H1 (cell line): ENCODE results near the gene COA5. TPM values are rescaled to one million over a fixed set of nuclear protein-coding genes. Genes with fewer than 3 reads are reported as not detected.

Experiments used
- CTCF ChIA-PET: fragments of 300-600 bp; sonication (Branson Sonifier 250); formaldehyde crosslinking; loops from one replicate; lab custom pipeline; 2021; ENCODE audit not compliant: partially characterized antibody; lab: Charles Lee
- POLR2A ChIA-PET: fragments of 300-600 bp; sonication (Branson Sonifier 250); formaldehyde crosslinking; loops from one replicate; lab custom pipeline; 2021; ENCODE audit warnings: inconsistent platforms; ENCODE audit not compliant: partially characterized antibody; lab: Charles Lee
- DNase-seq, 2 experiments: peaks; one replicate each; pipeline versions ENCODE4 v3.0.0 to v3.0.0-alpha.2; 2010 to 2022; ENCODE audit warnings: low spot score in 2 of 2, low read depth in 1 of 2, mixed read lengths in 1 of 2
- FAIRE-seq: peaks from 2 replicates; lab custom pipeline; 2011; peaks lifted over from hg19 to GRCh38; lab: Jason Lieb, UNC
- H2AFZ ChIP-seq: 2 replicates; pipeline ENCODE4 v1.8.1; 2012; ENCODE audit warnings: low read length, inconsistent platforms
- H2AK5ac ChIP-seq: 2 replicates; pipeline ENCODE4 v1.6.1; 2013; ENCODE audit warnings: low read depth, low read length
- H2BK120ac ChIP-seq: replicated peaks from 2 replicates; pipeline ENCODE3; 2013; ENCODE audit warnings: low read depth, low read length, inconsistent platforms
- H2BK12ac ChIP-seq: 2 replicates; pipeline ENCODE4 v1.6.1; 2013; ENCODE audit warnings: low read depth, low read length
- H2BK15ac ChIP-seq: 2 replicates; pipeline ENCODE4 v1.6.1; 2013; ENCODE audit warnings: low read length
- H2BK20ac ChIP-seq: 2 replicates; pipeline ENCODE4 v1.6.1; 2013; ENCODE audit warnings: low read length
- H2BK5ac ChIP-seq: 2 replicates; pipeline ENCODE4 v1.6.1; 2013; ENCODE audit warnings: low read depth, low read length
- H3K14ac ChIP-seq: 2 replicates; pipeline ENCODE4 v1.6.1; 2013; ENCODE audit warnings: inconsistent platforms; ENCODE audit not compliant: insufficient read length
- H3K18ac ChIP-seq: 2 replicates; pipeline ENCODE4 v1.6.1; 2013; ENCODE audit warnings: low read length; ENCODE audit errors: extremely low read depth
- H3K23ac ChIP-seq: 2 replicates; pipeline ENCODE4 v1.6.1; 2013; ENCODE audit warnings: inconsistent platforms; ENCODE audit not compliant: insufficient read length
- H3K23me2 ChIP-seq: 2 replicates; pipeline ENCODE4 v1.6.1; 2013; ENCODE audit warnings: low read depth, low read length
- H3K27ac ChIP-seq: 2 replicates; pipeline ENCODE4 v1.6.1; 2011; ENCODE audit warnings: low read depth, low read length, inconsistent platforms
- H3K27me3 ChIP-seq, 4 experiments: replicated peaks in 1 of 4; 1 replicate in 1 of 4; 2 replicates in 3 of 4; pipeline versions ENCODE4 v1.6.1 to v1.8.1; 2011 to 2013; ENCODE audit warnings: low read length in 3 of 4, mild to moderate bottlenecking in 3 of 4, inconsistent platforms in 2 of 4, mixed read lengths in 2 of 4, moderate library complexity in 1 of 4; ENCODE audit not compliant: control insufficient read depth in 3 of 4, insufficient read depth in 3 of 4; ENCODE audit errors: extremely low read depth in 1 of 4
- H3K36me3 ChIP-seq, 4 experiments: 2 replicates each; pipeline versions ENCODE4 v1.6.1 to v1.8.1; 2011 to 2013; ENCODE audit warnings: mild to moderate bottlenecking in 4 of 4, low read length in 3 of 4, moderate library complexity in 2 of 4, control low read depth in 1 of 4, inconsistent platforms in 1 of 4; ENCODE audit not compliant: insufficient read depth in 4 of 4, control insufficient read depth in 2 of 4
- H3K4ac ChIP-seq: replicated peaks from 2 replicates; pipeline ENCODE3; 2013; ENCODE audit warnings: low read length, low read depth, mixed read lengths, inconsistent platforms; ENCODE audit not compliant: insufficient read length
- H3K4me1 ChIP-seq, 4 experiments: replicated peaks in 1 of 4; 1 replicate in 1 of 4; 2 replicates in 3 of 4; pipeline versions ENCODE4 v1.6.1 to v1.8.1; 2011 to 2013; ENCODE audit warnings: low read length in 3 of 4, inconsistent platforms in 2 of 4, mixed read lengths in 1 of 4; ENCODE audit not compliant: insufficient read depth in 4 of 4, control insufficient read depth in 3 of 4
- H3K4me2 ChIP-seq, 2 experiments: 2 replicates each; pipeline versions ENCODE4 v1.6.1 to v1.8.1; 2011 to 2013; ENCODE audit warnings: low read depth in 2 of 2, low read length in 2 of 2, control low read depth in 1 of 2, inconsistent platforms in 1 of 2, mild to moderate bottlenecking in 1 of 2; ENCODE audit not compliant: insufficient read depth in 1 of 2
- H3K4me3 ChIP-seq, 4 experiments: fragments of 200-600, 300-600 bp in 1 of 4; sonication (generic), shearing (Covaris generic), sonication (Bioruptor Twin) in 1 of 4; 2 replicates each; pipeline versions ENCODE4 v1.5.1 to v1.8.1; 2011 to 2016; ENCODE audit warnings: low read length in 4 of 4, low read depth in 3 of 4, control low read depth in 2 of 4, inconsistent platforms in 2 of 4, mild to moderate bottlenecking in 2 of 4, mixed read lengths in 1 of 4, moderate library complexity in 1 of 4; ENCODE audit not compliant: insufficient read depth in 2 of 4; ENCODE audit errors: extremely low read depth in 1 of 4
- H3K56ac ChIP-seq: replicated peaks from 2 replicates; pipeline ENCODE3; 2013; ENCODE audit warnings: low read depth, mild to moderate bottlenecking, mixed read lengths, low read length, inconsistent platforms; ENCODE audit not compliant: insufficient read length
- H3K79me1 ChIP-seq: 2 replicates; pipeline ENCODE4 v1.6.1; 2013; ENCODE audit warnings: low read depth, low read length, control low read depth
- H3K79me2 ChIP-seq, 2 experiments: 2 replicates each; pipeline versions ENCODE4 v1.6.1 to v1.8.1; 2012 to 2013; ENCODE audit warnings: low read length in 2 of 2, mild to moderate bottlenecking in 2 of 2, inconsistent platforms in 1 of 2; ENCODE audit not compliant: insufficient read depth in 2 of 2, control insufficient read depth in 1 of 2
- H3K9ac ChIP-seq, 4 experiments: replicated peaks in 1 of 4; 1 replicate in 1 of 4; 2 replicates in 3 of 4; pipeline versions ENCODE4 v1.6.1 to v1.8.1; 2011 to 2013; ENCODE audit warnings: low read depth in 3 of 4, low read length in 3 of 4, control low read depth in 2 of 4, mild to moderate bottlenecking in 2 of 4, moderate library complexity in 2 of 4, inconsistent platforms in 1 of 4; ENCODE audit errors: extremely low read depth in 1 of 4
- H3K9me3 ChIP-seq, 2 experiments: 2 replicates each; pipeline versions ENCODE4 v1.6.1 to v1.8.1; 2012 to 2013; ENCODE audit warnings: mild to moderate bottlenecking in 2 of 2, moderate library complexity in 2 of 2, control low read depth in 1 of 2, inconsistent platforms in 1 of 2, low read depth in 1 of 2, low read length in 1 of 2, mixed read lengths in 1 of 2; ENCODE audit not compliant: insufficient read depth in 2 of 2
- H4K20me1 ChIP-seq, 2 experiments: replicated peaks in 1 of 2; 2 replicates each; pipeline versions ENCODE3 to v1.8.1; 2011 to 2013; ENCODE audit warnings: inconsistent platforms in 2 of 2, low read length in 2 of 2, mild to moderate bottlenecking in 1 of 2; ENCODE audit not compliant: insufficient read depth in 2 of 2, control insufficient read depth in 1 of 2
- H4K5ac ChIP-seq: 2 replicates; pipeline ENCODE4 v1.6.1; 2013; ENCODE audit warnings: low read length, low read depth, mixed read lengths, inconsistent platforms; ENCODE audit not compliant: insufficient read length
- H4K8ac ChIP-seq: 2 replicates; pipeline ENCODE4 v1.8.0; 2013; ENCODE audit warnings: mild to moderate bottlenecking, moderate library complexity, low read length, inconsistent platforms; ENCODE audit not compliant: insufficient read depth; ENCODE audit errors: extremely low read depth
- H4K91ac ChIP-seq: replicated peaks from 2 replicates; pipeline ENCODE3; 2013; ENCODE audit warnings: low read length, mixed read lengths, inconsistent platforms; ENCODE audit not compliant: insufficient read length
- BCL11A ChIP-seq, 2 experiments: IDR thresholded peaks; one replicate each; pipeline ENCODE4 v1.6.1; 2011; ENCODE audit warnings: low read depth in 2 of 2, low read length in 2 of 2, mild to moderate bottlenecking in 2 of 2
- CBX5 ChIP-seq: fragments of 300-800, 300-1000 bp; sonication (generic); IDR thresholded peaks from 2 replicates; pipeline ENCODE4 v1.7.1; 2016; ENCODE audit warnings: antibody characterized with exemption, low read length, low read depth
- CTBP2 ChIP-seq: IDR thresholded peaks from 2 replicates; pipeline ENCODE4 v1.7.0; 2011; ENCODE audit warnings: borderline replicate concordance, mild to moderate bottlenecking, moderate library complexity, mixed read lengths, low read length; ENCODE audit not compliant: insufficient read depth, insufficient read length
- EGR1 ChIP-seq: IDR thresholded peaks from 2 replicates; pipeline ENCODE4 v1.6.1; 2011; ENCODE audit warnings: low read depth, low read length, borderline replicate concordance
- GTF2F1 ChIP-seq: IDR thresholded peaks from 2 replicates; pipeline ENCODE4 v1.6.1; 2012; ENCODE audit warnings: low read depth, low read length, improper control_type of control experiment, borderline replicate concordance
- JUND ChIP-seq: IDR thresholded peaks from 2 replicates; pipeline ENCODE4 v1.6.1; 2011; ENCODE audit warnings: mild to moderate bottlenecking, improper control_type of control experiment, low read length
- KDM5A ChIP-seq: fragments of 200-600 bp; IDR thresholded peaks from 2 replicates; pipeline ENCODE4 v1.7.1; 2012; ENCODE audit warnings: mild to moderate bottlenecking, low read length, inconsistent platforms, mixed read lengths
- MAFK ChIP-seq: IDR thresholded peaks from 2 replicates; pipeline ENCODE4 v1.6.1; 2012; ENCODE audit warnings: low read depth, mild to moderate bottlenecking, improper control_type of control experiment, low read length
- NANOG ChIP-seq: IDR thresholded peaks from 2 replicates; pipeline ENCODE4 v1.6.1; 2011; ENCODE audit warnings: low read length, low read depth, mild to moderate bottlenecking, inconsistent platforms; ENCODE audit not compliant: insufficient read depth, poor library complexity, severe bottlenecking
- POLR2A ChIP-seq, 2 experiments: IDR thresholded peaks; 1 replicate in 1 of 2; 2 replicates in 1 of 2; pipeline ENCODE4 v1.6.1; 2011; ENCODE audit warnings: low read depth in 2 of 2, low read length in 2 of 2, mild to moderate bottlenecking in 2 of 2; ENCODE audit errors: control extremely low read depth in 1 of 2
- SIX5 ChIP-seq: IDR thresholded peaks from 2 replicates; pipeline ENCODE4 v1.6.1; 2011; ENCODE audit warnings: mild to moderate bottlenecking, low read depth, low read length
- SP4 ChIP-seq: IDR thresholded peaks from 2 replicates; pipeline ENCODE4 v1.6.1; 2012; ENCODE audit warnings: low read length, inconsistent platforms
- SRF ChIP-seq: IDR thresholded peaks from 2 replicates; pipeline ENCODE4 v1.6.1; 2011; ENCODE audit warnings: mild to moderate bottlenecking, low read depth, low read length, moderate library complexity
- TAF1 ChIP-seq: IDR thresholded peaks from 2 replicates; pipeline ENCODE4 v1.6.1; 2011; ENCODE audit warnings: mild to moderate bottlenecking, low read depth, low read length
- WGBS, 2 experiments: shearing (Covaris generic) in 1 of 2; methylation state at CpG; one replicate each; pipeline versions ENCODE4 v1.1.6 to v1.1.7; 2013 to 2015; ENCODE audit warnings: low lambda C conversion rate in 2 of 2, mixed read lengths in 2 of 2, inconsistent platforms in 1 of 2, low coverage in 1 of 2, missing lambda C conversion rate in 1 of 2; ENCODE audit not compliant: insufficient replicate concordance in 2 of 2, insufficient coverage in 1 of 2, insufficient read length in 1 of 2; ENCODE audit errors: extremely low coverage in 1 of 2, missing lambda C conversion rate in 1 of 2; 5-methylcytosine and 5-hydroxymethylcytosine counted together
- polyA plus RNA-seq, 7 experiments: library from polyadenylated mRNA; depleted of rRNA in 3 of 7; stranded (reverse) in 5 of 7; unstranded in 2 of 7; fragments of >200 nt in 5 of 7; fragments of 200-250 nt in 2 of 7; gene quantifications; 1 replicate in 5 of 7; 2 replicates in 1 of 7; 4 replicates in 1 of 7; pipeline versions ENCODE4 v1.2.1 to v1.2.3, GENCODE V29; 2011 to 2013; ENCODE audit warnings: missing spikeins in 2 of 7, mixed read lengths in 2 of 7
- total RNA-seq: library from RNA; stranded (reverse); fragmentation: NEBNext Ultra II Directional; extraction: Animal tissue kit (Norgen Biotek cat#: 25700); gene quantifications from 2 replicates; pipeline ENCODE4 v1.2.1, GENCODE V29; 2021

The COA5 gene
- total and polyA plus RNA-seq, 2 of the 8 experiments (the other 6 are each of a cell fraction or from before 2014, with no cell fraction given) = 20.3 to 24.7 TPM

DNA sequence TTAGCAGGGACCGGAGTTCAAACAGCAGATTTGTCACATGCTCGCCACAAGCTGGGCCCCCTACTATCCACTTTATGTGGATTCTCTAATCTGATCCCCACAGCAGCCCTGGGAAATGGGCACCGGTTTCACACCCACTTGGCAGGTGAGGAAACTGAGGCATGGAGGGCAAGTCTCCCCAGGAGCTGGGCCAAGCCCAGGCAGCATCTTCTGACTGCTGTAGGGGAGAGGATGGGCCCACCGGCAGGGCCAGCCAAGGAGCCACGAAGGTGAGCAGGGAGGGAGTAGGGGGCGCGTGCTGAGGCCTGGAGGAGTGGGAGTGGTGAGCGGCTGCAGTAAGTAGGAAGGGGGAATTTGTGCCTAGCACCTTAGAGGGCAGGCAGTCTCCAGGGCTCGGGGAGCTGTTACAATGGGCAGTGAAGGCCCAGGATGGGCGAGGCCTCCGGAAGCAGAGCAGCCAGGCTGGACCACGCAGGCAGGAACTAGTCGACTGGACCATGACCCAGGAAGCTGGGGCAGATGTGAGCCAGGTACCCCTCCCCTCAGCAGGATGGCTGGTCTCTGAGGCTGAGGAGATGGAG is 37.1 kb downstream of the COA5 start:
- Histone ChIP-seq H3K56ac (no peak overlapping the region), H4K20me1 (peaks cover 0 to 7% of the 10 kb centered on the region in 2 experiments), H3K4me2 (no peak overlapping the region), H3K4ac (no peak overlapping the region), H4K91ac (no peak overlapping the region), H4K8ac (no peak overlapping the region; the same call in 1 of the 2 replicates), H2BK20ac (no peak overlapping the region), H3K23ac (no peak overlapping the region), H2AFZ (no peak overlapping the region), H3K27me3 (no peaks in the 10 kb centered on the region), H2AK5ac (no peak overlapping the region), H4K5ac (no peak overlapping the region), H3K14ac (no peak overlapping the region), H3K79me2 (no peaks in the 10 kb centered on the region), H2BK5ac (no peak overlapping the region), H2BK12ac (no peak overlapping the region), H3K9ac (no peak overlapping the region), H3K27ac (no peak overlapping the region), H3K4me1 (no peaks in the 10 kb centered on the region), H3K18ac (no peak overlapping the region), H3K36me3 (peaks cover 8 to 22% (median 17%) of the 10 kb centered on the region in 4 experiments; a peak in 6 of 8 replicates), H3K79me1 (no peaks in the 10 kb centered on the region), H2BK15ac (no peak overlapping the region), H3K4me3 (no peak overlapping the region), H3K23me2 (no peaks in the 10 kb centered on the region), H2BK120ac (no peak overlapping the region), H3K9me3 (no peaks in the 10 kb centered on the region)
- CTCF ChIA-PET = interaction anchor here (0.8 to 3.3 kb wide), 6 partner anchors 9 to 84 kb away, joined by 3 to 10 read pairs (median 5); no protein-coding TSS in a partner anchor
- WGBS, 2 experiments = 83% methylated on average over 13 of the region's 13 CpGs; no CpG with 5 or more reads in 1 of the 2 experiments
- POLR2A ChIA-PET = no interaction called here
- TF ChIP-seq KDM5A (no peak), JUND (no peak), SRF (no peak), CBX5 (no peak), MAFK (no peak), SIX5 (no peak), POLR2A (IDR thresholded peaks at IDR 0.05; ENCODE audit: control extremely low read depth in 1 of 2, low read depth in 2 of 2, low read length in 2 of 2) (no peak), TAF1 (no peak), NANOG (no peak), EGR1 (no peak), SP4 (no peak), GTF2F1 (no peak), CTBP2 (no peak), BCL11A (IDR thresholded peaks at IDR 0.05; ENCODE audit: low read depth in 2 of 2, low read length in 2 of 2) (no peak)
- FAIRE-seq (no peak), DNase-seq (no peak)
